ENCODE results near the gene BLVRB. TPM values are rescaled to one million over a fixed set of nuclear protein-coding genes. Genes with fewer than 3 reads are reported as not detected.
A peak's percentile ranks its signal among the peaks of the same experiment; 100 is the strongest.

Gene BLVRB
- total and polyA plus RNA-seq, 9 of the 15 experiments (the other 6 are each of a cell fraction or from before 2014, with no cell fraction given) = 81.1 to 749 (median 331) TPM

- TF ChIP-seq ATF1 (CRISPR knock-in tag; IDR thresholded peaks at IDR 0.05) (no peak), ATF1 (tag; IDR thresholded peaks at IDR 0.05) (no peak), EP300 (IDR thresholded peaks at IDR 0.05; ENCODE audit: low read length) (no peak), ZFP1 (CRISPR knock-in tag; IDR thresholded peaks at IDR 0.05) (0 out of 2 replicates have a peak, but pooled peaks have one; percentile 11), CUX1 (CRISPR knock-in tag; IDR thresholded peaks at IDR 0.05) (no peak), ZBTB12 (CRISPR knock-in tag; IDR thresholded peaks at IDR 0.05) (no peak), OTX1 (CRISPR knock-in tag; IDR thresholded peaks at IDR 0.05) (peak; percentile 73), ZNF23 (CRISPR knock-in tag; IDR thresholded peaks at IDR 0.05) (no peak), POLR2AphosphoS5 (IDR thresholded peaks at IDR 0.05; ENCODE audit: control insufficient read depth, insufficient read depth, low read depth, low read length) (no peak), PRDM10 (IDR thresholded peaks at IDR 0.05; ENCODE audit: partially characterized antibody) (no peak), POLR2B (IDR thresholded peaks at IDR 0.05; ENCODE audit: low read depth, partially characterized antibody) (peak; percentile 74), ZC3H11A (IDR thresholded peaks at IDR 0.05; ENCODE audit: low read depth, low read length) (no peak), ZNF780A (CRISPR knock-in tag; IDR thresholded peaks at IDR 0.05) (0 out of 2 replicates have a peak, but pooled peaks have one; percentile 21), FOXP1 (CRISPR knock-in tag; IDR thresholded peaks at IDR 0.05) (no peak), NR4A1 (CRISPR knock-in tag; IDR thresholded peaks at IDR 0.05) (no peak), NR4A1 (tag; IDR thresholded peaks at IDR 0.05) (peak; percentile 54; the same call in 1 of the 2 replicates), ZNF431 (CRISPR knock-in tag; IDR thresholded peaks at IDR 0.05) (no peak), CAMTA2 (CRISPR knock-in tag; conservative IDR thresholded peaks at IDR 0.05) (0 out of 2 replicates have a peak, but pooled peaks have one; percentile 26)
Measured at GRCh38 chr19:40446263-40446784, 19.2 kb downstream of the BLVRB start (continued).

Data from K562 (cell line).